Epithelial cell of prostate (primary cell): ENCODE measurements around the gene RASSF9.

Experiments
- DNase-seq: peaks from one replicate; pipeline ENCODE4 v3.0.0-alpha.2; 2011; ENCODE audit warnings: low read depth, low spot score
- H3K27ac ChIP-seq: fragments of 450-650 bp; 2 replicates; pipeline ENCODE4 v1.5.1; 2017; ENCODE audit warnings: mild to moderate bottlenecking

The RASSF9 gene

DNA sequence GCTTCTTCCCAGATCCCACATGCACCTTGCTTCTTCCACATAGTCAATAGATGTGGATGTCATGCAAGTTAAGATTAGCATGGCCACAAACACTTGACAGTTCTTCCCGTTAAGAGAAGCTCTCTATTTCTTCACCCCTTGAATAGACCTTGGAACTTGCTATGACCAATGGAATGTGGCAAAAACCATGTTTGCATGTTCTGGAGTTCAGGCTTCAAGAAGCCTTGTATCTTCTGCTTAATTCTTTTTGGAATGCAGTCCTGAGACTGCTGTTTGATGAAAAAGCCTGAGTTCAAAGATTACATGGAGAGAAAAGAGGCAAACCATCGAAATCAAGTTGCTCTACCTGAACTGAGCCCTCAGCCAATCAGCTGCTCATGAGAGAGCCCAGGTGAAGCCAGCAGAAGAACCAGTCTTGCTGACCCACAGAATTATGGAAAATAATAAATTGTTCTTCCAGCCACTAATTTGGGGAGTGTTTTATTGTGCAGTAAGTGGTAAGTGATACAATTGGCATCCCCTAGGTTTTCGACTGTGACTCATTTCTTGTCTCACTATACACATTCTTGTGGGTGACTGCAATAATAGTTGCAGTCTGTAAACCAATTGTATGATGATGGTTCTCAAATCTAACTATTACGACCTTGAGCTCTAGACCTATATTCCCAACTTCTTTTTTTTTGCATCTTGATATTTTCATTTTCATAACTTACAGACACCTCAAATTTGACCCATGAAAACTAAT, 12.6 kb downstream of the RASSF9 start:
- H3K27ac ChIP-seq: no peak overlapping the region
- peak; percentile 41 for DNase-seq

DNA sequence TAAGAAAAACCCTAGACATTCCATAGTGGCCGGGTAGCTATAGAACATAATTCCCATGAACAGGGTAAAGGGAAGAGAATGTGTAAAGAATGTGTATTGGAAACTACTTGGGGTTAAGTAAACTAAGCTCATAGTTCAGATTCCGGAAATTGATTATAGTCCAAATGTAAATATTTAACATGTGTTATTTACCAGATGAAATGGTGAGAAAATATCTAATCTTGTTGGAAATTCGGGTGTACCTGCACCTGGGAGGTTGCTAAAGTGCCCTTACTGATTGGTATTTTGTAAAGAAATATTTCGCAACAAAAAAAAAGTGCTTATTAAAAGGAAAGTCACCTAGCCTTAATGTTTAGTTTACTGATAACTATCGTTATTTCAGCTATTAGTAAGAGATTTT, 14.4 kb downstream of the RASSF9 start:
- no peak overlapping the region for H3K27ac ChIP-seq
- no peak for DNase-seq

DNA sequence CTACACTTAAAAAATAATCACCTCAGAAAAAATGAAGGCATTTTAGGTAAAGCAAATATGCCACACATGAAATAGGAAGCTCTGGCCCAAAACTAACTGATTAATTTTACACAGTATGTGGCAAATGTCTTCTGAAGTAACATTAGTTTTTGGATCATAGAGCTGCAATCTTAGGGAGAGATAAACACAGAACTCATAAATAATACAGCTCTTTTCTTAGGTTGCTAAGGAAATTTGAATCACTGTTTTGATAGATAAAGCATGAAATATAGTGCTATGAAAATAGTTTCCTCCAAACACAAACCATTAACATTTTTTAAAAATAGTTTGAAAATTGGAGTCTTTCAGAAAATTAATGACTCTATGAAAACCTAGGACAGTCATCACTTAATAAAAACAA, 15.0 kb downstream of the RASSF9 start:
- no peak overlapping the region for H3K27ac ChIP-seq
- no peak for DNase-seq

DNA sequence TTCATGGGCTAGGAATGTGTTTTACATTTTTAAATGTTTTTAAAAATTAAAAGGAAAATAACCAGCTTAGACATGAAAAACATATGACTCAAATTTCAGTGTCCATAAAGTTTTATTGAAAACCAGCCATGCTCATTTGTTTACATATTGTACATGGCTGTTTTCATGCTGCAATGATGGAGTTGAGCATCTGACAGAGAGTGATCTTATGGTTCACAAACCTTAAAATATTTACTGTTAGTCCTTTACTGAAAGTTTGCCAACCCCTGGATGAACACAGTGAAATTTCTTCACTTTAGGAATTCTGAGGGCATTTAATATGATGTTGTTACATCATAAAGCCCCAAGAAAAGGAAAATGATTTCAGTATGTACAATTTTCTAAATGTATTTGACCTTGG, 16.1 kb downstream of the RASSF9 start:
- no peak overlapping the region for H3K27ac ChIP-seq
- DNase-seq: no peak

DNA sequence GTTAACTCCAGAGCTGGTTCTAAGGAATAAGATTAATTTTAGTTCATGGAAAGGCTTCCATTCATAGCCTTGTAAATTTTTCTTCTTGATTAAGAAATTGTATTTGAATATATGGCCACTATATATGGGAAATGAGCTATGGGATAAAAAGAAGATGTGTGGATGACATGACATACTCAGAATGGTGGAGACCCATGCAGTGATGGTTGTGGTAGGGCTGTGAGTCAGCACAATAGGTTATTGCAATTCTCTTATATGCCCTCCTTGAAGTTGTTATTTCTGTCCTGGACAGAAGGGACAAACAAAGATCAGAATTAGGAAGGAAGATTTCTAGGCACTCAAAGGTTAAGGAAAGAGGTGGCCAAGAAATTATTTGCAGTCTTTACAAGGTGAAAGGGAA, 21.5 kb downstream of the RASSF9 start:
- DNase-seq: no peak
- H3K27ac ChIP-seq: no peak overlapping the region

DNA sequence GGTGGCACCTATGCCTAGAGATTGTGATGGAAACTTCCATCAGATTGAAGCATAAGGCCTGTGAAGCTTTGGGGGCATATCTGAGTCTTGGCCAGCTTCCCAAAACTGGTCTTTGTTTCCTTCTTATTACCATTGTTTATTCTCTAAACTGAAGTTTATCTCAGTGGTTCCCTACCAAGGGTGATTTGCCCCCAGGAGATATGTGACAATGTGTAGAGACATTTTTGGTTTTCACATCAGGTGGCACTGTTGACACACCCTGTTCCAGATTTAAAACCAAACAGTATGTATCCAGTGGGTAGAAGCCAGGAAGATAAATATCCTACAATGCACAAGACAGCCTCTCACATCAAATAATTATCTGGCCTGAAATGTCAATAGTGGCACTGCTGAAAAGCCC, 22.1 kb downstream of the RASSF9 start:
- no peak for DNase-seq
- H3K27ac ChIP-seq: no peak overlapping the region

DNA sequence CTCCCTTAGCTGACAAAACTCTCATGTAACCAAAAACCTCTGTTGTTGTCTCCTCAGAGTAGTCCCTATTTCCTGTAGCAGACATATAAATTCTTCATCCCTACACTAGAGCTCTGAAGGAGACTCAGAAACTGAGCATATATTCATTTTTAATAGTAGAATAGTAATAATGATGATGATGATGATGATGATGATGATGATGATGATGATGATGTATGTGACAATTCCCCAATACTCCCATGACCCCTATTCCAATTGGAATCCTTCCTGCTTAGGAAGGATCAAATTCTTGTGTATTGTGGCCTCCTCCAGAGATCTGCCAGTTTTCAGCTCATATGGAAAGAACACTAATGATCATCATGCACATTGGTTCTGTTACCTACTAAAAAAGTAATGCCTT, 26.7 kb downstream of the RASSF9 start:
- DNase-seq: no peak
- no peak overlapping the region for H3K27ac ChIP-seq

DNA sequence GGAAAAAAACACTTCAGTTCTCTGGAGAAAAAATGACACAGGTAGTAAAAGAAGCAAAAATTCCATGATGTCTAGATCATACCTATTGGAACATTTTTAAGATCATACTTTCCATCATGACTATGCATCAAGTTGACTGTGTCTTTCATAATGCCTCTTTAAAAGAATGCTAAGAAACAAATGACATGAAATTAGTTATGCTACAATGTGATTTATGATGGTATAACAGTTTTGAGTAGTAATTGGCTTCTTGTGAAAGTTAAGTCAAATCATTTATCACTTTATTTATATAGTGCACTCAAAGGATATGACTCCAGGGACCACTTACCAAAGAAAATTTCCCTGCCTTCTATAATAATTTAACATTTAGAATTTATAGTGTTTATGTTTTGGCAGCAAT, 28.5 kb downstream of the RASSF9 start:
- peak overlapping the region; percentile 2 for H3K27ac ChIP-seq
- DNase-seq: no peak

DNA sequence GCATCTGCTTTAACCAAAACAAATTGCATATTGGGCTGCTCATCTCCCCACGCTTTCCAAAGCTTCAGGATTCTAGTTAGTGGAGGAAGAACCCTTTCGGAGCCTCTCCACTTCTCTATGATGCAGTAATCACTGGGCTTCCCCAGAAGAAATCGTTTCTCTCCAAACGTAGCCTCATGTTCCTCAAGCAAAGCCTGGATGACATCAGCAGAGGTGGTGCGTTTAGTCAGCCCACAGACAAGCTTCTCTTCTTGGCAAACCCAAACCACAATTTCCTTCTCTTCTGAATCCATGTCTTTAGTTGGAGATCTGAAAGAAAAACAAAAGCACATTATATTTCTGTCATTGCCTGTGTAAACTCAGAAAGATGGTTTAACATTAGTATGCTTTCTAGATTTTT, 30.6 kb downstream of the RASSF9 start:
- H3K27ac ChIP-seq: no peak overlapping the region
- no peak for DNase-seq

DNA sequence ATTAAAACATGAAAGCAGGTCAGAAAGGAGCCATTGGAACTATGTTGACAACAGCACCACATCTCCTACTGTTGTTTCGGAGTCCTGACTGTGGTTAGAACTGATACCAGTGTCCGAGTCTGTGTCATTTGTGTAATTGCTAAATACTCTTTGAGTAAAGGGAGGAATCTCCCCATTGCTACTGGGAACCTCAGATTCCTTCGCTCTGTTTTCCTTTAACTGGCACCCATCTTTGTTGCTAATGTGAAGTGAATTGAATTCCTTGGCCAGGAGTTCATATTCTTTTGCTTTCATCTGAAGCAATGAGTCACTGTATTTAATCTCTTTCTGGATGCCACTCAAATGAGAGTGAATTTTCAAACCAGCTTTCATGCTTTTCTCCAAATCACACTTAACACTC, 31.5 kb downstream of the RASSF9 start:
- H3K27ac ChIP-seq: peak overlapping the region; percentile 59
- no peak for DNase-seq

DNA sequence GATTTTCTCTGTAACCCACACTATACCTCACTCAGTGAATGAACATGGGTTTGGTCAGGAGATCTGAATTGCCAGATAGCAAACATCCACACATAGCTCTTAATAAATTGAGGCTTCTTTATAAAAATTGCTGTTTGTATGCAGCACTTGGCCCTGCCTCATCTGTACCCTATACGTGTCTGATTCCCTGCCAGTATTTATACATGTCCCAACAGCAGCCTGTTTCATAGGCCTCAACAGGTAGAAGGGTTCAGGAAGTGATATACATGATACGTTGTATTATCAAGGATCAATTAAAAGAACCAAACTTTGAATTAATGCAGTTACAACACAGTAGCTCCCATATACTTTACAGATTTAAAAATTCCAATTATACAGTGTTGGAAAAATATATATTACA, 32.3 kb downstream of the RASSF9 start:
- DNase-seq: no peak
- peak overlapping the region; percentile 59 for H3K27ac ChIP-seq

DNA sequence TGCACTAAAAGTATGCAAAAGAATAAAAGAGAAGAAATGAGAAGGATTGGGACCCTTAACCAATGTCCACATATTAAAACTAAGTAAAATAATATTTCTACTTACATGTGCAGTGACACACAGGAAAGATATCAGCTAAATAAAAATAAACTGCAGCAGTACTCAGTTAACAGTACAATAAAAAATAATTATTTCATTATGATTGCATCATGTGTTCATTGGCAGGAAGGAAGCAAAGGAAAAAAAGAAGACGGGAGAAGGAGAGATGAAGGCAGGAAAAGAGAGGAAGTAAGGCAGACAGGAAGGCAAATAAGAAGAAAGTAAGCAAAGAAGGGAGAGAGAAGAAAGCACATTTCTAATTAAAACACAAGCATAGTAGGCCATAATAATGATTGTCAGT, 33.0 kb downstream of the RASSF9 start:
- DNase-seq: no peak
- peak overlapping the region; percentile 59 for H3K27ac ChIP-seq

DNA sequence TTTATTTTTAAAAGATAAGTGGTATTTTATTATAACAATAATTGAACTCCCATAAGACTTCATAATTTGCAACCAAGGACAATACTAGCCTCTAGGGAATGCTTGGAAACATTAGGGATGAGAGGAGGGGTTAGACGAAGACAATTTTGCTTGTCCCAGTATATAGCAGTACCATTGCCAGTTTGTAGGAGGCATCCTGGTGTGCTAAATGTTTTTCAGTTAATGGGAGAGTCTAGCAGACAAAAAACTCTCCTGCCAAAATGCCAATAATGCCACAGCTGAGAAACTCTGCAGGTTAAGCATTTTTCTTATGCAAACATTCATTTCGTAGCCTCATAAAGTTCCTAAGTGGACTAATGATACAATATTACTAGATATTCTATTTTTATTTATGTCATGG, 38.1 kb downstream of the RASSF9 start:
- H3K27ac ChIP-seq: no peak overlapping the region
- DNase-seq: no peak

DNA sequence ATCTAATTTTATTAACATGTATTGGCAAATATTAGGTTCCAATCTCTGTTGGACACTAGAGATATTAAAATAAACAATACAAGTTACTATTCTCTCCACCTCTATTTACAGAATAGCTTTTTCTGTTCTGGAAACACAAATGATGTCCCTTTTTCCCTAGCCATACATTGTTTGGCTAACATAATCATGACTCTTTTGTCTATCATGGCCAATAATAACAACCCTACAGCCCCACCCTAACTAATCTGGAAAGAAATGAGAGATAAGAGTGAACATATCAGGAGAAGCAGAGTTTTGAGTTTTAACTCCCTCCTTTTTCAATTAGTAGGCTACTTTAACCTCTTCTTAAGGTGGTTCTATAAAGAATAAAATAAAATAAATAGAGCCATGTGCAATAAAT, 40.2 kb downstream of the RASSF9 start:
- no peak overlapping the region for H3K27ac ChIP-seq
- no peak for DNase-seq

DNA sequence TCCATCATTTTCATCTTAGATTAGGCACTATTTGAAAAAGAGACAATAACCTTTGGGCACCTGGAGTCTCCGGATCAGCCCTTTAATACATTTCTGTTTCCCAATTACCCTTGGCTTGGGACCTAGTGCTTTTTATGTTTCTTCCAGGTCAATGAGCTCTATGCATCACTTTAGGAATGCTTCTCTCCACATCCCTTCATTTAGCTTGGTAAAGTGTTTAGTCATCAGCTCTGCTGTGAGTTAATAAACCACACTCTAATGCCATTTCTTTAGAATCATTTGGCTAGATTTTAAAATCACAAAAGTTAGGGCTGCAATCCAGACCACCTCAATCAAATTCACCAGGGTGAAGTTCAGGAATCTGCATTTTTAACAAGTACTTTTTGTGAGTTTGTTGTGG, 41.7 kb downstream of the RASSF9 start:
- no peak overlapping the region for H3K27ac ChIP-seq
- DNase-seq: no peak

DNA sequence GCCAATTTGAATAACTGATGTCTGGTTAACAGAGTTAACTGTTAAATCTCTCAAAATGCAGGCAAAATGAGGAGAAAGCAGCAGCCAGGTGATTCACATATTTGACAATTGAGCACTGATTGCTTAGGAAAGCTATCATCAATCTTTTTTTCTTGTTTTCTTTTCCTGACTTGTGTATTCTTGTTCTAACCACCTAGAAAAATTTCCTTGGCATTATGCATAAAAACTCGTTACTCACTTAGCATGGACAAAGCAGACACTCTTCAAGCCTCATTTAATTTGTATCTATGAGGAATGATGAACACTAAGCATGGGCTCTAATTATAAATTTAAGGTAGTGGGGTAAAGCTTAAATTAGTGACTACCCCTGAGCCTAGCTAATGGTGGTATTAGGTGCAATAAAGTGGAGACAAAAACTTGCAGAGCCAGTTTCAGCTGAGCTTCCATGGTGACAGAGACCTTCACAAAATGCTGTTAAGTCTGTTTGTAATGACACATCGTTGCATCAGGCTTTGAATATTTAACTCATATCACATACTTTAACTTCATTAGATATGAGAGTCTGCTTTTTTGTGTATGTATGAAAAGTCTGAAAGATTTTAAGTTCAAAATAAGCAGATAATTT, 52.0 kb downstream of the RASSF9 start:
- no peak for DNase-seq
- peak overlapping the region; percentile 85 for H3K27ac ChIP-seq

DNA sequence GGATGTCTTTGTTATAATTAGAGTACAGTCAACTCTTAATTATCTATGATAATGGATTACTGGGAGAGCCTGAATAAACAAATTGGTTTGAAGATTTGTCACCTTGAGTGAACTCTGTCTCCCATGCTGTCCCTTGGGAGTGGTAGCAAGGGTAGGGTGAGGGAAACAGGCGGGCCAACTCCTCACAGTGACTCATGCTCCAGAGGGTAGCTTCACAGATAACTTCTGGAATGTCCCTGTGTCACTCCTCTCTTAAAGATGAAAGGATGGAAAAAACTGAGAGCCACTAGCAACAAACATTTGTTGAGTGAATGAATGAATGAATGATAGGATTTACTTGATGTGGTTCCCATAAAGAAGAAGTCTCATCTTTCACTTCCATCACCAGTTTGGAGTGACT, 53.5 kb downstream of the RASSF9 start:
- peak overlapping the region; percentile 85 for H3K27ac ChIP-seq
- no peak for DNase-seq

DNA sequence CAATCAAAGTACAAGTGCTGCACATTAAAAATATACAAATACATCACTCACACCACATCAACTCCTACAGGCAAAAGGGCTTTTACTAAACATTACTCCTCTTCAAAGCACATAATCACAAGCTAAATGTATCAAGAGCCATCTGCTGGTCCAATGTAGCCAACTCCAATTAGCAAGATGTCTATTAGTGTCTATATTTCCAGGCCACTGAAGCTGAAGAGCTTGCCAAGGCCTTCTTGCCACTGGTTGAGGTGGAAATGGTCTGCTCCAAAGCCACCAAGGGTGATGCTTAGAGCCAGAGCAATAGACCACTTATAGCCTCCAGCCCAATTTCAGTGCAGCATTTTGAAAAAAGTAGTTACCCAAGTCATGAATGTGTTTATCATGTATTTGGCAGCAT, 54.4 kb downstream of the RASSF9 start:
- no peak for DNase-seq
- H3K27ac ChIP-seq: no peak overlapping the region

DNA sequence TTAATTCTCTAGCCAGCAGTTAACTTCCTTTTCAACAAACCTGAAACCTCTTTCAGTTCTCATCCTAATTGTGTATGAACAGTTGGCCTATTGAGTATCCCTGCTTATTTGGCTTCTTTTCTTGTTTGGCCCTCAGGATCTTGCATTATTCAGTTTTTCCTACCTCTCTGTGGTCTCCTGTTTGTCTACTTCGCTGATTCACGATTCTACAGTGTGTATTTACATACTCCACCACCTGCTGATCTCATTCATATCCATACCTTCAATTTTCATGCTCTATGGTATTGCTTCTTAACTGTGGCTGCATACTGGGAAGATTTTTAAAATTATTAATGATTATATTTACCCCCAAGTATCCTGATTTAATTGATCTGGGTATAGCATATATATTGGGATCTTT, 56.4 kb downstream of the RASSF9 start:
- H3K27ac ChIP-seq: no peak overlapping the region
- no peak for DNase-seq

DNA sequence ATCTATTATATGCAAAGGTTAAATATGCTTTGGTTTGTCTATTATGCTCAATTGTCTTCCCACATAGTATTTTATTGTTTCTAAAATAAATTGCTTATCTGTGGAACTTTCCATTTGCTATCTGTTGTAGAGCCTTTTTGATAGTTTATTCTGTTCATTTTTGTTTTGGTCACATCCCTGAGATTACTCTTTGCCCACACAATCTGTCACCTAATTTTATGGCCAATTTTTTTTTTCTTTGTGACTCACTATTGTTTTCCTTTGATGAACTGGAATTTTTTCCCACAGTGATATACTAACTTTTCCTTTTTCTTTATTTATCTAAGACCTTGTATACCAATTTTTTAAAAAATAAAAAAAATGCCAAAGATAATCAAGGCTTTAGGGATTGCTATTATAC, 61.1 kb downstream of the RASSF9 start:
- no peak for DNase-seq
- H3K27ac ChIP-seq: no peak overlapping the region

DNA sequence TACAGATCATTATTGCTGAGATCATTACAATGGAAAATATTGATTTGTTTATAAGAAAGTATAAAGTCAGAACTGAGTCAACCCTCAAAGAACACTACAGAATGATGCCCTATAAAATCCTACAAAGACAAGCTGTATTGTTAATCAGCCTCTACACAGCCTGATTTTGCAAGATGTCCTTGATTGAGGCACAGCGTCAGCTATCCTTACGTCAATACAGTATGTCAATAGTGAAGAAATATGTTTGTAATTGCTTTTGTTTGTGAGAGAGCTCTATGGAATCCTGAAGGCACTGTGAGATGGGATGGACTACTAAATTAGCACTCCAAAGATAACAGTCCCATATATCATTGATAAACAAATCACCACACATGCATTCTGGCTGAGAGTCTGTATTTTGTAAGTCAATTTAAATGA, 70.7 kb downstream of the RASSF9 start:
- DNase-seq: no peak

DNA sequence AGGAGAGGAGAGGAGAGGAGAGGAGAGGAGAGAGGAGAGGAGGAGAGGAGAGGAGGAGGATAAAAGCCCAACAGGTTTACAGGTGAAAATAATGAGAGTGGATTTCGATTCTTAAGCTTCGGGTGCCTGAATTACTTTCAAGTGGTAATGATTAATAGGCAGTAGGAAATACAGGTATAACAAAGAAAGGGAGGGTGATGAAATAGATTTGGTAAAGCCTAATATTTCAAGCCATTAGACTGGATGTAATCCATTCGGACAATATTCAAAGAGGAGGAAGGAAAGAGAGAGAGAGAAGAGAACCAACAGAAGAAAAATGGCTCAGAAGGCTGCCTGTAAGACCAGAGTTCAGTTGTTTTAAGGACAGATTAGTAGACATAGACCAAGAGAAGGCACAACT, 76.6 kb downstream of the RASSF9 start:
- H3K27ac ChIP-seq: no peak overlapping the region
- no peak for DNase-seq

More for the DNA sequence above, 70.7 kb downstream of the RASSF9 start:
- no peak overlapping the region for H3K27ac ChIP-seq
